ENCODE data around the gene ZNF81.
A peak's percentile ranks its signal among the peaks of the same experiment; 100 is the strongest.
"Not testable (repeated sequence)": the region's sequence is repeated elsewhere in the genome, so short reads cannot be mapped to it uniquely, and the experiment has no call there.

The ZNF81 gene

GRCh38 chrX:47836164-47837072 lies at the start of gene ZNF81:
Gene ZNF81 (plus strand): TSS chrX:47836902. CDS start chrX:47846268, 9,366 bp downstream.
- DNase-seq (ENCODE audit: low spot score): peak; percentile 75

GRCh38 chrX:47796433-47796906 lies 40.2 kb upstream of the ZNF81 start:
- DNase-seq (ENCODE audit: low spot score): peak; percentile 38

DNA sequence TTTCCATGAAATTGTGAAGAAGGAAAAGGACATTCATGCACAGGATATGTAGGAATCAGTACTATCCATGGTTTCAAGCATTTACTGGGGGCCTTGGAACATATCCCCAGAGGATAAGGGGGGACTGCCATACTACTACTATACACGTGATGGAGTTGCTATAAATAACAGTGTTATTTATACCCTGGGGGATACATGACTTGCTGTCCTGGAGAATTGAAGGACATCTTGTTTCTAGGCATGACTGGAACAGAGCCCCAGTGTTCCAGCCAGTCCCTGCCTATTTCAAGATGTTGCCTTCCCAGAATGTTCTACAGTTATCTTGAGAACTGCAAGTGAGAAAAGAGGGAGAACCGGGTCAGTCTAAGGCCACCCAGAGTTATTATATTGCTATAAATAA lies 39.6 kb upstream of the ZNF81 start:
- DNase-seq (ENCODE audit: low spot score): no peak

GRCh38 chrX:47798861-47799260 lies 37.8 kb upstream of the ZNF81 start:
- DNase-seq (ENCODE audit: low spot score): no peak

- DNase-seq (ENCODE audit: low spot score): no peak
These were observed 34.1 kb upstream of the ZNF81 start for GRCh38 chrX:47802589-47802988.

GRCh38 chrX:47803103-47803502 lies 33.6 kb upstream of the ZNF81 start:
- DNase-seq (ENCODE audit: low spot score): not testable (repeated sequence)

DNA sequence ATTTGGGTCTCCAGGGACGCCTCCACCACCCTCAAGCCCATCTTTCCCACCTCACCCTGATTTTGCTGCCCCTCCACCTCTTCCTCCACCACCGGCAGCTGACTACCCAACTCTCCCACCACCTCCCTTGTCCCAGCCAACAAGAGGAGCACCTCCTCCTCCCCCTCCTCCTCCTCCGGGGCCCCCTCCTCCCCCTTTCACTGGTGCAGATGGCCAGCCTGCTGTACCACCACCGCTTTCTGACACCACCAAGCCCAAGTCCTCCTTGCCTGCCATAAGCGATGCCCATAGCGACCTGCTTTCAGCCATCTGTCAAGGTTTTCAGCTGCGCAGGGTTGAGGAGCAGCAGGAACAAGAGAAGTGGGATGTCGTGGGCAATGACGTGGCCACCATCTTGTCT lies 32.4 kb upstream of the ZNF81 start:
- no peak for DNase-seq (ENCODE audit: low spot score)

GRCh38 chrX:47805844-47806243 lies 30.9 kb upstream of the ZNF81 start:
- DNase-seq (ENCODE audit: low spot score): not testable (repeated sequence)

DNA sequence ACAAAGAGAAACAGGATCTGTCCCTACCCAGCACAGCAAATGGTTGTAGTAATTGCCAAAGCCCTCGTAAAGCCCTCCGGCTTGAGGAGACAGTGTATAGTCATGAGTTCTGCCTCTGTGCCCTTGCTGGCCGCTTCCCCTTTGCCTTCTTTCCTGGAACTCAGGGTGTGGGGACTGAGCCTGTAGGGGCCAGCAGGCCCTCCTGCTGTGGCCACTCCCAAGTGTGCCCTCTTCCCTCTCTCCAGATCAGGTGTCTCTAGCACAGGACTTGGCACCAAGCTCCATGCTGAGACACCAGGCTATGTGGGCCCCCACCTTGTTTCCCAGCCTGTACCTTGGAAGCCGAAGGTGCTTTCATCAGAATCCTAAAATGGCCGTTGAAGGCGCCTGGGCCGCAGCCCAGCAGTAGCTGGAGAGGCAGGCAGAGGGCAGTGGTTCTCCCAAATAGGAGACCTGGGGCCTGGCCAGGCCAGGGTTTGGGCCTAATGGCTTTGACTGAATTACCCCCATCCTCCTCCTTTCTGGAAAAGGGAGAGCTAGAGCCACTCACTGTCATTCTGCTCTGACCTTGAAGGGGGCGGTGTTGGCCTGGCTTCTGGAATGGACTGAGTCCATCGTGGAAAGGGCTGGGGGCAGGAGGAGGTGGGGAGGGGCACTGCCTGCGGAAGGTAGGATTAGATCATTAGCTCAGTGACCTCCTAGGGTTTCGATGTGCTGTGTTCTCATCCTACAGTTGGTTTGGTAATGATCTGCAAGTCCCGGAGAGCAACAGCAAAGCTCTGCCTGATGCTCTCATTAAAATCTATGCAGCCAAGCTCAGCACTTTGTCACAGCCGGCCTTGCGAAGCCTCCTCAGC lies 30.1 kb upstream of the ZNF81 start:
- DNase-seq (ENCODE audit: low spot score): not testable (repeated sequence)

GRCh38 chrX:47807272-47807538 lies 29.5 kb upstream of the ZNF81 start:
- not testable (repeated sequence) for DNase-seq (ENCODE audit: low spot score)

GRCh38 chrX:47807548-47807947 lies 29.2 kb upstream of the ZNF81 start:
- no peak for DNase-seq (ENCODE audit: low spot score)

GRCh38 chrX:47808904-47809788 lies 27.6 kb upstream of the ZNF81 start:
- DNase-seq (ENCODE audit: low spot score): no peak

DNA sequence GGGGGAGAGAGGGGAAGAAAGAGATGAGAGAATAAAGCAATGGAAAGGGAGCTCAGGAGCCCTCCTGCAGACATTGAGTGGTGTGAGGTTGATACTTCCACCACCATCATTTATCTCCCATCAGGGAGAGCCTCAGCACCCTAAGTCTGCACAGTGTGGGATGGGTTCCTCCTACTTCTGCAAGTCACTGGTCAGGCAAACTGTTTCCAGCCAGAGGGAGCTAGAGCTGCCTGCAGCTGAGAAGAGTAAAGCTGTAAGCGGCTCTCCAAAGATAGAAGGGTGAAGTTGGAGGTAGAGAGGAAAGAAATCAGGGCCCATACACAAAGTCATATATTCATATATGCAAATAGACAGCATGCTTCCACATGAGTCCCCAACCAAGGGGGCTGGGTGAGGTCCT lies 21.9 kb upstream of the ZNF81 start:
- DNase-seq (ENCODE audit: low spot score): no peak

DNA sequence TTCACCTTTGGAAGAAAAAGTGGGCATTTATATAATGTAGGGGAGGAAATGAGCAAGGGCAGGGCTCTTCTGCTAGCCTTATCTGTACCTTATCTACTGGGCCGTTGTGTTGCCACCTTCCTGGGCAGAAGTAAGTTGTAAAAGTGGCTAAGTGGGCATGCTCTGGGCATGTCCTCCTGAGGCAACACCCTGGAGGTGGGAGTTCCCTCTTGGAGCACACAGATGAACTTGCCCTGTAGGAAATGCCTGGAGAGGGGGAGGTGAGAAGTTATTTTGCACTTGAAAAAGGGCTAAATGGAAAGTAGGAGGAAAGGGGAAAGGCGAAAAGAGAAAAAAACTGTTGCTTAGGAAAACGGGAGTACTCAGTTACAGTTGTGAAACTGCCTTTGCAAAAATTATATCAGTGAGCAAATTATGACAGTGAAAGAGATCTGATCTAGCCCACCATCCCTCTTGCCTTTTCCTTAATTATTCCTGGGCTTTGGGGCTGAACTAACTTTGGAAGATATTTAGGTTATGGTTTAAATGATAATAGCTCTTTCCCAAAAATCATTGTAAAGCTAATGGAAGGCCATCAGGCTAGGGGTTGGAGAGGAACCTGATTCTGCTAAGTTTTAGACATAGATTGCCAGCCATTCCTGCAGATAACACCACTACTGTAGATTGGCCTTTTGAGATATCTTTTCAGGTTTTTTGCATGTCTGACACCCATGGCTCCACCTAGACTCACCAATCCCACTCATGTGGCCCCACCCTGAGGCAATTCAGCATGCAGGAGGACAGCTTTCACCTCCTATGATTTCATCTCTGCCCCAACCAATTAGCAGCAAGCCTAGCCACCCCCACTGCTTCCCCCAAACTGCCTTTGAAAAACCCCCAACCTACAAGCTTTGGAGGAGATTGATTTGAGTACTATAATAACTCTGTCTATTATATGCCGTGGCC lies 20.5 kb upstream of the ZNF81 start:
- DNase-seq (ENCODE audit: low spot score): no peak

DNA sequence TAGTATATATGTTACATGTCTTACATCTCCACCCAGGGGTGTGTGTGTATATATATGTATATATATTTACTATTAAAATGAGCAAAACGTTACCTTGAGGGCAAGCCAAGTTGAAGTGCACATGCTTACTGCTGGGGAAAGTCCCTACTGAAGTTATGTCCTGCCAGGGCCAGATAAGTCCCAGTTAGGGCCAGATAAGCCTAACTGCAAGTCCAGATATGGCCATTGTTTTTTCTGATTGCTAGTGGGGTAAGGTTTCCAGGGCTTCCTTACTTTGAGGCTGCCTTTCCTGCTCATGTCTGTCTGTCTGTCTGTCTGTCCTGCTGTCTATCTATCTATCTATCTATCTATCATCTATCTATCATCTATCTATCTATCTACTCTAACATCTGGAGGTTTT lies 19.3 kb upstream of the ZNF81 start:
- DNase-seq (ENCODE audit: low spot score): no peak

DNA sequence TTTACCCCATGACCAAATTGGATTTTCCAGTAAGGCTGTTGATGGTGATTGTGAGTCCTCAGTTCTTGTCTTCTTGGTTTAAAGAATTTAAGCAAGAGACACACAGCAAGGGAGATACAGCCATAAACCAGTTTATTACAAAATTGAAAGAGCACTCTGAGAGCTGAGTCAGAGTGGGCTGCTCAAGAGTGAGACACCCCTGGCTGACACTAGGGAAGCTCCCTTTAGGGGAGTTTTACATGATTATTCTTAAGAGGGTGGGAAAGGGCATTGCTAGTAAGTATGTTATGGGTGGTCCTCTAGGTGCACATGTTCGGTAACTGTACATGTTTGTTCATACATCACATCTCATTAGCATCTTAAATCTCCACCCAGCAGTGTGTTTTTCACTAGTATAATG lies 18.8 kb upstream of the ZNF81 start:
- DNase-seq (ENCODE audit: low spot score): no peak

DNA sequence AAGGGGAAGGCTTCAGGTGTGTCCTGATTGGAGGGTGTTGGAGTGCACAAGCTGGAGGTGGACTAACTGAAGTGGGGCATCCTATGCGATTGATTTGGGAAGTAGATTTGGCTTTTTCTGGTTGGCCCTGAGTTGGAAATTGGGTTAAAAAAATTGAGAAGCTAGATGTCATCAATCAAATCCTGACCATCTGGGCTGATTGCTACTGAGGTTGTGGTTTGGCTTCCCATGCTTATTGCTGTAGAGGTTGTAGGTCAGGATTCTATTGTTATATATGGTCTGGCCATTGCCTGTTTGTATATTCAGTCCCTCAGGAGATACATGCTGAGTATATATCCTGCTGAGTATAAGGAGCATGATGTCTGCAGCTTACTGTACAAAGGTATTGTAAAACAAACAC lies 7.7 kb upstream of the ZNF81 start:
- no peak for DNase-seq (ENCODE audit: low spot score)

GRCh38 chrX:47831788-47832187 lies 4.9 kb upstream of the ZNF81 start:
- DNase-seq (ENCODE audit: low spot score): peak; percentile 43

DNA sequence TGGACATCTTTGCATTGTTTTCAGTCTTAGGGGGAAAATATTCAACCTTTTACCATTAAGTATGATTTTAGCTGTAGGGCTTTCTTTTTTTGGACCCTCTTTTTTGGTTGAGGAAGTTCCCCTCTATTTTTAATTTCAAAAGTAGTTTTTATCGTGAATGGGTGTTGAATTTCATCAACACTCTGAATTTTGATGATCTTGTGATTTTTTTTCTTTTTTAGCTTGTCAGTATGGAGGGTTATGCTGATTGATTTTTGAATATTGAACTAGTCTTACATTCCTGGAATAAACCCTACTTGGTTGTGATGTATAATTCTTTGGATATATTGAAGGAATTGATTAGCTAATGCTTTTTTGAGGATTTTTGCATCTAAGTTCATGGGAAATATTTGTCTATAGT lies 1.7 kb downstream of the ZNF81 start:
- DNase-seq (ENCODE audit: low spot score): no peak

- DNase-seq (ENCODE audit: low spot score): no peak
These were observed 3.4 kb downstream of the ZNF81 start for GRCh38 chrX:47840111-47840510.

DNA sequence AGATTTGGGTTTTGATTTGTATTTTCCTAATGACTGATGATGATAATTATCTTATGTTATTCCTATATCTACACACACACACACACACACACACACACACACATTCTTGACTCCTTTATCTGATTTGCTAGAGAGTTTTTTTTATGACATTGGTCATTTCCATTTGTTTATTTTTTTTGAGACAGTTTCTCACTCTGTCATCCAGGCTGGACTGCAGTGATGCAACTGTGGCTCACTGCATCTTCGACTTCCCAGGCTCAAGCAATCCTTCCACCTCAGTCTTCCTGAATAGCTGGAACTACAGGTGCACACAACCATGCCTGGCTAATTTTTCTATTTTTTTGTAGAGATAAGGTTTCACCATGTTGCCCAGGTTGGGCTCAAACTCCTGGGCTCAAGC lies 6.7 kb downstream of the ZNF81 start:
- no peak for DNase-seq (ENCODE audit: low spot score)

Measured in hepatic stellate cell (primary cell).